Gastrocnemius medialis (tissue), 4 donors: Measurements from ENCODE around the gene DNM3. TPM values are rescaled to one million over a fixed set of nuclear protein-coding genes. Genes with fewer than 3 reads are reported as not detected.

Source experiments
- ATAC-seq, 2 donors: fragments of 150-250 bp; one replicate each; pipeline ENCODE4 v1.9.1; 2016
- DNase-seq, 2 donors: peaks; one replicate each; pipeline ENCODE4 v3.0.0-alpha.2; 2019
- H3K27ac ChIP-seq, 4 donors: fragments of 200-600 bp; sonication (generic); 1 replicate in 1 of 4; 2 replicates in 3 of 4; pipeline ENCODE4 v1.5.1; 2016 to 2018; ENCODE audit warnings: mild to moderate bottlenecking in 2 of 4, moderate library complexity in 1 of 4
- H3K27me3 ChIP-seq, 3 donors: fragments of 200-600 bp; sonication (generic) in 2 of 3; 1 replicate in 1 of 3; 2 replicates in 2 of 3; pipeline versions ENCODE4 v1.5.1 to v1.6.0; 2016 to 2019; ENCODE audit warnings: mild to moderate bottlenecking in 1 of 3, moderate library complexity in 1 of 3
- H3K36me3 ChIP-seq, 2 donors: fragments of 200-600 bp; sonication (generic) in 1 of 2; one replicate each; pipeline ENCODE4 v1.5.1; 2017 to 2018
- H3K4me1 ChIP-seq, 2 donors: fragments of 200-600 bp; sonication (generic) in 1 of 2; one replicate each; pipeline ENCODE4 v1.5.1; 2016 to 2017; ENCODE audit warnings: mild to moderate bottlenecking in 2 of 2
- H3K4me3 ChIP-seq, 4 donors: fragments of 200-600 bp; sonication (generic) in 3 of 4; 1 replicate in 1 of 4; 2 replicates in 3 of 4; pipeline ENCODE4 v1.5.1; 2016 to 2019; ENCODE audit warnings: mild to moderate bottlenecking in 2 of 4
- H3K9me3 ChIP-seq, 3 donors: fragments of 200-600 bp; sonication (generic) in 2 of 3; 1 replicate in 1 of 3; 2 replicates in 2 of 3; pipeline ENCODE4 v1.5.1; 2016 to 2019
- POLR2A ChIP-seq, 2 donors: fragments of 450-650 bp; IDR thresholded peaks; one replicate each; pipeline ENCODE4 v1.6.1; 2017; ENCODE audit warnings: antibody characterized with exemption in 2 of 2, mild to moderate bottlenecking in 2 of 2, moderate library complexity in 2 of 2
- in situ Hi-C, 4 donors: fragments of 200-750 bp; cut with MboI; loops; one replicate each; pipeline versions ENCODE4 v1.15.0 to v1.8.0; 2017; ENCODE audit warnings: low sequenced_read_pairs in 4 of 4
- intact Hi-C: fragments of 100-400 bp; cut with DNase I; formaldehyde crosslinking; loops from one replicate; pipeline ENCODE4 v1.15.1; 2023; ENCODE audit warnings: low total_unique reads
- total RNA-seq, 4 donors: library from RNA; depleted of rRNA; stranded (reverse); fragments of >200 nt; gene quantifications; one replicate each; pipeline versions ENCODE4 v1.1.0 to v1.2.3, GENCODE V29; 2016
- TF ChIP-seq, protein P1 (sequence below), 5 experiments: fragments of 450-650 bp in 3 of 5; fragments of 200-600 bp in 2 of 5; sonication (generic) in 2 of 5; IDR thresholded peaks in 4 of 5; conservative IDR thresholded peaks in 1 of 5; 1 replicate in 4 of 5; 2 replicates in 1 of 5; pipeline ENCODE4 v1.5.1; 2016 to 2019; ENCODE audit warnings: antibody characterized with exemption in 5 of 5, mild to moderate bottlenecking in 3 of 5, moderate library complexity in 3 of 5

Gene DNM3
- total RNA-seq, 4 donors from 2014 or later: 0.35 to 1.6 (median 1.1) TPM

DNA sequence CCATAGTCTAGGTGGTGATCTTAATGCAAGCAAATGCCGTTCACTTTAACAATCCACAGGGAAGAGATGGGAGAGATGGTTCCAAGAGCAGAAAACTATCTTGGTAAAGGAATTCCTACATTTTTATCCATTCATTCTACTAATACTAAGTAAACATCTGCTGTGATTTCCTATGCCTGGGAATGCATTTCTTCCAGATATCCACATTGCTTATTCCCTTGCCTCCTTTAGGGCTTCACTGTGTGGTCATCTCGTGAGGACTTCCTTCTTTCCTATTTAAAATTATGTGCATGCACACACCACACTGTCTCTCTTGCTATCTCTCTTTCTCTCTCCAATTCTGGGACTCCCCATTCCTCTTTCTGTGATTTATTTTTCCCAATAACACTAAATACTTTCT is 380.1 kb downstream of the DNM3 start:
- no peak overlapping the region for H3K4me3 ChIP-seq
- no peak overlapping the region for H3K27ac ChIP-seq
- intact Hi-C loops: no loop called here
- H3K36me3 ChIP-seq: no peaks in the 10 kb centered on the region
- DNase-seq: no peak
- no peaks in the 10 kb centered on the region for H3K9me3 ChIP-seq
- no peaks in the 10 kb centered on the region for H3K27me3 ChIP-seq
- H3K4me1 ChIP-seq: no peaks in the 10 kb centered on the region
- no peak for ATAC-seq
- no peak for TF ChIP-seq POLR2A (IDR thresholded peaks at IDR 0.05)
- in situ Hi-C loops: no loop called here

DNA sequence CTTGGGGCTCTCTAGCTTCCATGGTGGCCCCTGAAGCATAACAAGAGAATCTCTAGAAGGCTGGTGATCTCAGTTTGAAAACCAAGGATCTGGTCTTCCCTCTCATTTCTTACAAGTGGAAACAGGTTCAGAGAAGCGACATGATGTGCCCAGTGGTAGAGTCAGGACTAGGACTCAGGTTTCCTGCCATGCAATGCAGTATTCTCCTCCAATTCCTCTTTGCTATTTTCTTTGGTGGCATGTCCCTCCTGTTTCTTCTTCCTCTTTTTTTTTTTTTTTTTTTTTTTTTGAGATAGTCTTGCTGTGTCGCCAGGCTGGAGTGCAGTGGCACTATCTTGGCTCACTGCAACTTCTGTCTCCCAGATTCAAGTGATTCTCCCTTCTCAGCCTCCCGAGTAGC is 383.6 kb downstream of the DNM3 start:
- H3K27ac ChIP-seq: no peak overlapping the region

DNA sequence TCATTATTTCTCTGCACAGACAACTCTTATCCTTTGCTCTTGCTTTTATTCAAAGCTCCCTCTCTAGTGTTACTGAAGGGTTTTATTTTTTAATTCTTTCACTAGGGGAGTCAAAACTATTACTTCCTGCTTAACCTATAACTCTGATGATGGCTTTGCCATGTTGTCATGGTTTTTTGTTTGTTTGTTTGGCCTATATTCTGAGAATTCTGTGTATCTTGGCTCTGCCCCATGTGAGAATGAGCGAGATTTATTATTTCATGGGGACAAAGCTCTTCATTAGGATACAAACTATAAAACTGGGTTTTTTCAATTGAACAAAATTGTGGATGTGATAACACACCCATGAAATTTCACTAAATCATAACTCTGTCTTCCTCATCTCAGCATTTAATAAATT is 388.6 kb downstream of the DNM3 start:
- intact Hi-C loops (no loop called here), in situ Hi-C loops (no loop called here)
- Histone ChIP-seq H3K36me3 (no peaks in the 10 kb centered on the region), H3K9me3 (no peaks in the 10 kb centered on the region), H3K27me3 (no peaks in the 10 kb centered on the region), H3K4me3 (no peak overlapping the region), H3K27ac (no peak overlapping the region), H3K4me1 (no peaks in the 10 kb centered on the region)
- ATAC-seq (no peak), DNase-seq (no peak)
- TF ChIP-seq POLR2A (IDR thresholded peaks at IDR 0.05): no peak
- TF ChIP-seq, protein P1, sequence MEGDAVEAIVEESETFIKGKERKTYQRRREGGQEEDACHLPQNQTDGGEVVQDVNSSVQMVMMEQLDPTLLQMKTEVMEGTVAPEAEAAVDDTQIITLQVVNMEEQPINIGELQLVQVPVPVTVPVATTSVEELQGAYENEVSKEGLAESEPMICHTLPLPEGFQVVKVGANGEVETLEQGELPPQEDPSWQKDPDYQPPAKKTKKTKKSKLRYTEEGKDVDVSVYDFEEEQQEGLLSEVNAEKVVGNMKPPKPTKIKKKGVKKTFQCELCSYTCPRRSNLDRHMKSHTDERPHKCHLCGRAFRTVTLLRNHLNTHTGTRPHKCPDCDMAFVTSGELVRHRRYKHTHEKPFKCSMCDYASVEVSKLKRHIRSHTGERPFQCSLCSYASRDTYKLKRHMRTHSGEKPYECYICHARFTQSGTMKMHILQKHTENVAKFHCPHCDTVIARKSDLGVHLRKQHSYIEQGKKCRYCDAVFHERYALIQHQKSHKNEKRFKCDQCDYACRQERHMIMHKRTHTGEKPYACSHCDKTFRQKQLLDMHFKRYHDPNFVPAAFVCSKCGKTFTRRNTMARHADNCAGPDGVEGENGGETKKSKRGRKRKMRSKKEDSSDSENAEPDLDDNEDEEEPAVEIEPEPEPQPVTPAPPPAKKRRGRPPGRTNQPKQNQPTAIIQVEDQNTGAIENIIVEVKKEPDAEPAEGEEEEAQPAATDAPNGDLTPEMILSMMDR (IDR thresholded peaks at IDR 0.05 in 4 of 5, conservative IDR thresholded peaks at IDR 0.05 in 1 of 5): no peak

More for the DNA sequence above, 383.6 kb downstream of the DNM3 start:
- DNase-seq (no peak), ATAC-seq (no peak)
- intact Hi-C loops (no loop called here), in situ Hi-C loops (no loop called here)
- no peak overlapping the region for H3K4me3 ChIP-seq
- no peaks in the 10 kb centered on the region for H3K9me3 ChIP-seq
- TF ChIP-seq, protein P1 (IDR thresholded peaks at IDR 0.05 in 4 of 5, conservative IDR thresholded peaks at IDR 0.05 in 1 of 5): no peak
- no peak for TF ChIP-seq POLR2A (IDR thresholded peaks at IDR 0.05)
- H3K4me1 ChIP-seq: no peaks in the 10 kb centered on the region
- H3K27me3 ChIP-seq: no peaks in the 10 kb centered on the region
- H3K36me3 ChIP-seq: no peaks in the 10 kb centered on the region

DNA sequence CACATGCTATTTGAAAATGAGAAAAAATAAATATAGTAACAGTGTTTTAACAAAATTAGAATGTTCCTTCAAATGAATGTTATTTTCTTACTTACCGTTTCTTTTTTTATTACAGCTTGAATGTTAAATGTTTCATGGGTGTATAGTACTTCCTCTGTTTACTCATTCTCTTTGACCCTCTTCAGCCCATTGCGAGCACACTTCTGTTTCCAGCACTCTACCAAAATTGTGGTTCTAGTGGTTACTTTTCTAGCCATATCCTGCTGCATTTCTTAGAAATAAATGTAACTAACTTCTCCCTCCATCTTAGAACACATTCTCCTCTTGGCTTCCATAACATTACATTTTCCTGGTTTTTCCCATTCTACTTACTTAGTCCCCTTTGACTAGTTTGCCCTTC is 389.2 kb downstream of the DNM3 start:
- in situ Hi-C loops: no loop called here
- Histone ChIP-seq H3K4me1 (no peaks in the 10 kb centered on the region), H3K27me3 (no peaks in the 10 kb centered on the region)

DNA sequence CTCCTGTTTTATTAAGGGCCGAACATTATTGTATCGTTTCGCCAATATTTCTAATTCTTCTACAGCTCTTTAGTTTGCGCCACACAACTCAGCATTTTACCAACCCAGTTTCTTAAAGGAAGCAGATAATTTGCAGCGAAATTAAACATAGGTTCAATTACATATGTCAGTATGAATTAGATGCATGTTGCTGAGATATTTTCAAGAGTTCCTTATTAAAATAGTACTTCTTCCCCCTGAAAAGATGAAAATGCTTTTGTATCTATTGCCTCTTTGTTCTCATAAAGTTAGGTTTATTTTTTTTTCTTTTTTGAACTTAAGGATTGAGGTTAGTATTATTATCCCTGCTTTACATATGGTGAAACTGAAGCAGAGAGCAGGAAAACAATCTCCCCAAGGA is 395.7 kb downstream of the DNM3 start:
- no peak overlapping the region for H3K27ac ChIP-seq
- no peak for DNase-seq
- TF ChIP-seq, protein P1 (IDR thresholded peaks at IDR 0.05 in 4 of 5, conservative IDR thresholded peaks at IDR 0.05 in 1 of 5): no peak
- TF ChIP-seq POLR2A (IDR thresholded peaks at IDR 0.05): no peak
- H3K36me3 ChIP-seq: no peaks in the 10 kb centered on the region
- H3K27me3 ChIP-seq: no peaks in the 10 kb centered on the region
- in situ Hi-C loops: no loop called here
- H3K4me3 ChIP-seq: no peak overlapping the region
- no peaks in the 10 kb centered on the region for H3K9me3 ChIP-seq
- ATAC-seq: no peak
- intact Hi-C loops: no loop called here
- H3K4me1 ChIP-seq: no peaks in the 10 kb centered on the region

More for the DNA sequence above, 389.2 kb downstream of the DNM3 start:
- TF ChIP-seq POLR2A (IDR thresholded peaks at IDR 0.05): no peak
- TF ChIP-seq, protein P1 (IDR thresholded peaks at IDR 0.05 in 4 of 5, conservative IDR thresholded peaks at IDR 0.05 in 1 of 5): no peak
- intact Hi-C loops: no loop called here
- ATAC-seq (no peak), DNase-seq (no peak)
- H3K9me3 ChIP-seq: no peaks in the 10 kb centered on the region
- no peaks in the 10 kb centered on the region for H3K36me3 ChIP-seq
- H3K27ac ChIP-seq: no peak overlapping the region
- no peak overlapping the region for H3K4me3 ChIP-seq
